Ascending aorta (tissue), 2 donors: ENCODE measurements around the gene KIRREL3. TPM values are rescaled to one million over a fixed set of nuclear protein-coding genes. Genes with fewer than 3 reads are reported as not detected.

Experiments used
- DNase-seq, 2 donors: peaks; one replicate each; pipeline ENCODE4 v3.0.0-alpha.2; 2019; ENCODE audit warnings: low spot score in 2 of 2
- H3K27ac ChIP-seq, 2 donors: fragments of 200-600 bp; sonication (generic); one replicate each; pipeline ENCODE4 v1.5.1; 2016 to 2017; ENCODE audit warnings: mild to moderate bottlenecking in 1 of 2
- H3K27me3 ChIP-seq: fragments of 200-600 bp; sonication (generic); one replicate; pipeline ENCODE4 v1.5.1; 2017
- H3K36me3 ChIP-seq, 2 donors: fragments of 200-600 bp; sonication (generic); one replicate each; pipeline ENCODE4 v1.5.1; 2016
- H3K4me1 ChIP-seq, 2 donors: fragments of 200-600 bp; sonication (generic); one replicate each; pipeline ENCODE4 v1.5.1; 2016 to 2017; ENCODE audit warnings: mild to moderate bottlenecking in 1 of 2
- H3K4me3 ChIP-seq, 2 donors: fragments of 200-600 bp; sonication (generic); one replicate each; pipeline ENCODE4 v1.5.1; 2016 to 2017; ENCODE audit warnings: mild to moderate bottlenecking in 1 of 2
- H3K9me3 ChIP-seq, 2 donors: fragments of 200-600 bp; sonication (generic); one replicate each; pipeline ENCODE4 v1.5.1; 2016
- CTCF ChIP-seq, 3 experiments: fragments of 200-600 bp in 2 of 3; fragments of 450-650 bp in 1 of 3; sonication (generic) in 2 of 3; IDR thresholded peaks; one replicate each; pipeline ENCODE4 v1.5.1; 2016 to 2019; ENCODE audit warnings: antibody characterized with exemption in 3 of 3, mild to moderate bottlenecking in 1 of 3, moderate library complexity in 1 of 3
- intact Hi-C: fragments of 100-400 bp; cut with DNase I; formaldehyde crosslinking; loops from one replicate; pipeline ENCODE4 v1.15.1; 2023
- total RNA-seq: library from RNA; depleted of rRNA; stranded (reverse); fragments of >200 nt; gene quantifications from one replicate; pipeline ENCODE4 v1.1.0, GENCODE V29; 2016

The KIRREL3 gene
- total RNA-seq, 1 donor from 2014 or later = not detected

DNA sequence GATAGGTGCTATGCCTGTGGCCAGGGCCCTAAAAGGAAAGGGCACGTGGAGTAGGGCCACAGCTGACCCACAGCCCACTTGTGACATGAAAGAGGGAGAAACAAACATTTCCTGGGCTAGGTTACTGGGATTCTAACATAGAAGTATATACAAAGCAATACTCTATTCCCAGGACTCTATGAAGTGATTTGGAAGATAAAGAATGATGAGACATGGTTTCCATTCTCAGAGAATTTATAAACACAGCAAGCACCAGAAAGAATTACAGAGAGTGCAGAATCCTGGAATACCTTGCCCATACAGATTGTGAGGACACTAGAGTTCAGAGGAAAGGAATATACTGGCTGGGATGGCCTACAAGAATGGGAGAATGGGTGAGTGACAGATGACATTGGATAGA, 86.4 kb downstream of the KIRREL3 start:
- Histone ChIP-seq H3K4me1 (no peaks in the 10 kb centered on the region), H3K9me3 (no peaks in the 10 kb centered on the region), H3K27ac (no peak overlapping the region), H3K4me3 (no peak overlapping the region), H3K36me3 (no peaks in the 10 kb centered on the region), H3K27me3 (no peaks in the 10 kb centered on the region)
- intact Hi-C loops = no loop called here
- DNase-seq = no peak
- no peak for TF ChIP-seq CTCF (IDR thresholded peaks at IDR 0.05)

DNA sequence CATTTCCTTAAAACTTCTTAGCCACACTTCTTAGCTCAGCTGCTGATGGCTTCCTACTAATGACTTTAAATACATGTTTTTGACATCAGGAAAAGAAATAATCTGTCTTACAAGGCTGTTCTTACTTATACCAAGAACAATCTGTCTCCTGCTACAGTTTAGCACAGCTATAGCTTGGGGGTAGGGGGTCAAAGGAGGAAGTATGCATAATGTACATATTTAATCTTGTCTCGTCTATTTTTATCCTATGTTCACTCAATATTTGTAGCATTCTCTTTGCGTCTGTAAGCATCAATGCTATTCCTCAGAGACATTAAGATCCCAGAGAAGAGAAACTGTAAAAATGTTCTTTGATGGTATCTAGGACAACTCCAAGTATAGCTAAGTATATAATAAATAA, 96.0 kb downstream of the KIRREL3 start:
- no peak for TF ChIP-seq CTCF (IDR thresholded peaks at IDR 0.05)
- DNase-seq = no peak
- Histone ChIP-seq H3K4me3 (no peak overlapping the region), H3K4me1 (no peaks in the 10 kb centered on the region), H3K36me3 (no peaks in the 10 kb centered on the region), H3K9me3 (no peaks in the 10 kb centered on the region), H3K27ac (no peak overlapping the region), H3K27me3 (no peaks in the 10 kb centered on the region)
- intact Hi-C loops = no loop called here

DNA sequence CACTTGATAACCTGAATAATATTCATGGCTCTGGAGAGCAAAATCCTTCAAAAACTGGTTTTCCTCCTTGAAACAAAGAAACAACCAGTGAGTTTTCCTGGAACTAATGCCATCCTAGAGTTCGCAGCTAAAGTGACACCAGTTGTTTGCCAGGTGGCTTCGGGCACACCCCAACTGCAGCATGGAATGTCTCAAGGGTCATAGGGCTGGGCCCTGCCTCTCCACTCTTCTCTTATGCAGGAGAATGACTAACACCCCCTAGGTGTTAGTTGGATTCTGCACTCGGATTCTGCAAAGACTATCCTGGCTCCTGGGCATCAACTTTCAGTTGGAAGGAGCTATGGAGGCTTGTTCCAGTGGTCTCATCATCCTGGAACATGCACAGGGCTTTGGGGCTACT, 98.8 kb downstream of the KIRREL3 start:
- H3K27me3 ChIP-seq = no peaks in the 10 kb centered on the region
- H3K4me3 ChIP-seq = no peak overlapping the region
- no peak overlapping the region for H3K27ac ChIP-seq
- H3K9me3 ChIP-seq = no peaks in the 10 kb centered on the region
- intact Hi-C loops = no loop called here
- TF ChIP-seq CTCF (IDR thresholded peaks at IDR 0.05) = no peak
- H3K36me3 ChIP-seq = no peaks in the 10 kb centered on the region
- H3K4me1 ChIP-seq = no peaks in the 10 kb centered on the region
- DNase-seq = no peak

GRCh38 chr11:126899961-126900748, 100.4 kb downstream of the KIRREL3 start:
- Histone ChIP-seq H3K27ac (no peak overlapping the region), H3K9me3 (no peaks in the 10 kb centered on the region), H3K4me3 (no peak overlapping the region), H3K36me3 (no peaks in the 10 kb centered on the region), H3K4me1 (no peaks in the 10 kb centered on the region), H3K27me3 (no peaks in the 10 kb centered on the region)
- intact Hi-C loops = no loop called here
- no peak for TF ChIP-seq CTCF (IDR thresholded peaks at IDR 0.05)
- no peak for DNase-seq

DNA sequence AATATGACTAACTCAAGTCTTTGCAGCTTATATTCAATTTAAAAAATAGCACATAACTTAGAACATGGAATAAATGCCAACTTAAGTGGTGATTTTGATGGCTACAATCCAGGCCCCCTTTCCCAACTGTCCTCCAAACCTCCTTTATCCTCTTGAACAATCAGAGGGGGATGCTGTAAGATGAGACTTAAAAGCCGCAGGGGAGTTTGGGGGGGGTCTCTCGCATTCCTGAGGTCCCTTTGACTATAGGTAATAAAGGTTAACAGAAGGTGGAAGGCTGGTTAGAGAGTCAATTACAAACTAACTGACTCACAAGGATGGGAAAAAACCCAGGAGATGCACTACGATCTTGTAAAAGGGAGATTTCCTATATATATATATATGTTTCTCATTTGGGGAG, 101.8 kb downstream of the KIRREL3 start:
- TF ChIP-seq CTCF (IDR thresholded peaks at IDR 0.05) = no peak
- DNase-seq = no peak
- H3K9me3 ChIP-seq = no peaks in the 10 kb centered on the region
- H3K4me1 ChIP-seq = no peaks in the 10 kb centered on the region
- intact Hi-C loops = no loop called here
- H3K4me3 ChIP-seq = no peak overlapping the region
- H3K27ac ChIP-seq = no peak overlapping the region
- H3K27me3 ChIP-seq = no peaks in the 10 kb centered on the region
- no peaks in the 10 kb centered on the region for H3K36me3 ChIP-seq
